ENCODE measurements around the gene NDUFS1.
"Not testable (repeated sequence)": the region's sequence is repeated elsewhere in the genome, so short reads cannot be mapped to it uniquely, and the experiment has no call there.

Gene NDUFS1

DNA sequence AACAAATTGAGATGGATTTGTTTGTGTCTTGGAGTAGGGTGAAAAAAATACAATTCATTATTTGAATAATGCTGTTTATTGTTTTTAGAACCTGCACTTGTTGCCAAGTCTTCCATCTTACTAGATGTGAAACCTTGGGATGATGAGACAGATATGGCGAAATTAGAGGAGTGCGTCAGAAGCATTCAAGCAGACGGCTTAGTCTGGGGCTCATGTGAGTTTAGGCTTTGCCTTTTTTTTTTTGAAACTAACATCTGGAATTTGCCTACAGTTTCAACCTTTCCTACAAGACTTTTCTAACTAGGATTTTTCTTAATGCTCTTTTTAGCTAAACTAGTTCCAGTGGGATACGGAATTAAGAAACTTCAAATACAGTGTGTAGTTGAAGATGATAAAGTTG lies 3.2 kb upstream of the NDUFS1 start:
- not testable (repeated sequence) for DNase-seq (ENCODE audit: low spot score)

DNA sequence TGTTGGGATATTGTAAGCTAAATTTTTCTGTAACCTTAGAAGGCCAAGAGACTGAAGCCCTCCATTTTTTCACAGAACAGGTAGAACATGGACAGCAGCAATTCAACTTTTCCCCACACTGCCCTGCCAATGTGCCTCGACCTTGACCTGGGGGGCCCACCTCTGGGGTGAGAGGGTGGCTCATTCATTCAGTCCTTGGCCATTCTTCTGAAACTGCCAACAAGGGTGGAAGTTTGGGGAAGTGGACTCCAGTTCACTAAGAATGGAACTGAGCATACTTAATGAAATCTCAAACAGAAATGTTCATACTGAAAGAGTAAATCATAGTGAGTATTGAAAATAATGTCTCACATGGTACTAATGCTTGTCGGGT lies 1.5 kb upstream of the NDUFS1 start:
- peak; percentile 20 for DNase-seq (ENCODE audit: low spot score)

- no peak for DNase-seq (ENCODE audit: low spot score)
Observed at GRCh38 chr2:206160125-206160806, 1.0 kb upstream of the NDUFS1 start.

- peak; percentile 45 for DNase-seq (ENCODE audit: low spot score)
Observed at GRCh38 chr2:206158563-206159345, 490 bp downstream of the NDUFS1 start.

GRCh38 chr2:206157014-206157413 lies 2.2 kb downstream of the NDUFS1 start:
- DNase-seq (ENCODE audit: low spot score): not testable (repeated sequence)

DNA sequence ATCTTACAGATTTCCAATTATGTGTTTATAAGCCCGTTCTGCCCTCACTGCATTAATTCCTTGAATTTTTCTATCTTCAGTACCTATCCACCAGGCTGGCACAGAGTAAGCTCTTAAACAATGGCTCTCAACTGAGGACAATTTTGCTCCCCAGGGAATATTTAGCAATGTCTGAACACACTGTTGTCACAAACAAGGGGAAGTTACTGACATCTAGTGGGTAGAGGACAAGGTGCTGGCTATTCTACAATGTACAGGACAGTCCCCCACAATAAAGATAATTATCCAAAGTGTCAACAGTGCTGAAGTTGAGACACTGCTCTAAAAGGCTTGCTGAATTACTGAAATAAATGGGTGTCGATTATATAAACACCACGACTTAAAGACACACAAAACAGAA lies 5.0 kb downstream of the NDUFS1 start:
- DNase-seq (ENCODE audit: low spot score): peak; percentile 49

DNA sequence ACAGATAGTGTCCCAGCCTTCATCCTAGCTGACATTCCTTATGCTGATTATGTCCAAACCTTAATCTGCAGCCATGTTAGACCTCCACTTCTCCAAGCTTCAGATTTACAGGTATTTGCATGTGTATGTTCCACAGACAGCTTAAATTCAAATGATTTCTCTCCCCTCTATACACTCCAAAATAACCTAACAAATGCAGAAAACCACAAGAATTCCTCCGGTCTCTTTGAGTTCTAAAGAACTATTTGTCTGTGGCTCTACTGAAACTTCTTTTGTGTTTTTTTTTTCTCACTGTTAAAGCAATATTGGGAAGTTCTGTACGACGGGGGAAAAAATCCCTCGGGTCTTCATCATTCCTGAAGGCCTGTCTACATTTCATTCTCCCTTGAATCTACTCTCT lies 8.6 kb downstream of the NDUFS1 start:
- DNase-seq (ENCODE audit: low spot score): no peak

DNA sequence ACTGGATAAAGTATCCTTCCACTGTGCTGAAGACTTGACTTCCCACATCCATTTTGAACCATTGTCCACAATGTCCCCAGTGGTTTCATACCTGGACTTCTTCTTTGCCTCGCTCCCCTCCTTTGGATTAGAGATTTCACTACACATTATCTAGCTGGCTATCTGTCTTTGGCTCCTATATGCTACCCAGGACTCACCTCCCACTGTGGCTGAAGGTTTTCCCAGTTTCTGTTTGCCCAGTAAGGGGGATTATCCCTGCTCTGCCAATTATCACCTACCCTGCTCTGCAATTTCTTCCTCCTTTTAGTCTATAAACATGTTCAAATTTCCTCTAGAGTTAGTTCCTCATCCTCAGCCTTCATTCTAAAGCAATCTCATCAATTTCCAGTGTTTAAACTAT lies 9.1 kb downstream of the NDUFS1 start:
- no peak for DNase-seq (ENCODE audit: low spot score)

DNA sequence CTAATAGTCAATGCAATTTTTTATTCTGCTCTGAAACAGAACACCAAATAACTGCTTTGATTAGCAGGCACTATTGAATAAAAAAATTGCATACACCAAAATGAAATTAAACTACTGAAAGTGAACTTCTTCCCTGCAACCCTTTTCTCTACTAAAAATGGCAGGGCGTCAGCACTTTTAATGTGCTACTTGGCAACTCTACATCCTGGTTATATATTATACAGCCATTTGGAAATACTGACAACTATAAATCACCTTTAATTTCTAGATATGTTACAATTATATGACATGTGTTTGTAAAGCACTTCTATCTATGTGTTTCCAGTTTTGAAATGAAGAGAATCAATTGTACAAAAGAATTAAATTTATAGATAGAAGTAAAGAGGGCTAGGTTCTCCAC lies 9.9 kb downstream of the NDUFS1 start:
- no peak for DNase-seq (ENCODE audit: low spot score)

DNA sequence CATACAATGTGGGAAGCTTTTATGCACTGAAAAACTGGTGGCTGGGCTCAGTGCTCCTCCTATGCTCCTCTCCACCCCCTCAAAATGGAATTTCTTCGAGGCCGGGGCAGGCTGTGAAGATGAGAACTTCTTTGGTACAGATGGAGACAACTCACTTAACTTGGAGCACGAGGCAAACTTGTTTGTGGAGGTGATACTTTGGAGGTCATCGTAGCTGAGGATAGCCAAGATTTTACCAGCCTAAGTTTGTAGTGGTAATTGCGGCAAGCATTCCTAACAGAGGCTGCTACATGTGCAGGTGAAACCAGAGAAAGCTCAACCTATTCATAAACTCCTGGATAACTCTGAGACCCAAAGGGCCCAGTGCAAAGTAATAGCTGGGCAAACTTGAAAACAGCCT lies 13.6 kb downstream of the NDUFS1 start:
- DNase-seq (ENCODE audit: low spot score): no peak

DNA sequence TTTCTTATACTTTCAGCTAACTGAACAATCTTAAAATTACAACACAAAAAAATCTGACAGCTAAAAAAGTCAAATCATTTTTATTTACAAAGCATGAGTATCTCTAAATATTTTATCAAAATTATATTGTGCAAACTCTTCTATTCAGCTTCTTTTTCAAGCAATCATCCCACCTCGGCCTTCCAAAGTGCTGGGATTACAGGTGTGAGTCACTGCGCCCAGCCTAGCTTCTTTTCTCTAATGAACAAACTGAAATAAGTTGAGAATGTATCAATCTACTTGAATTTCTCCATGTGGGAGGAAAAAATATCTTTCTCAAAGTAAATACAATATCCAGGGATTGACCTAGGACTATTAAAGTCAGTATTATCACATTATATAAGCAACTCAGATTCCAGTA lies 14.9 kb downstream of the NDUFS1 start:
- no peak for DNase-seq (ENCODE audit: low spot score)

DNA sequence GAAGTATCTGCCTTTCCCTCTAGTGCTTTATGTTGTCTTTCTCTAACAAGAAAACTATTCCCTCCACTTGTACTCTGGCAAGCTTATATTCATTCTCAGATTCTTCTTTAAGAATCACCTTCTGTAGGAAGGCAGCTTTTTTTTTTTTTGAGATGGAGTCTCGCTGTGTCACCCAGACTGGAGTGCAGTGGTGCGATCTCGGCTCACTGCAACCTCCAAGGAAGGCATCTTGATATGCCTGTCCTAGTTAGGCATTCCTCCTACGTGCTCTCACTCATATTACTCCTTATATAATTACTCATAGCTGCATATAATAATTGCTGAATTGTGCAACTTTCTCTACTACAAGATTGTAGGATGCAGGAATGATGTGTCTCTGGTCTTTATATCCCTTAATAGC lies 15.8 kb downstream of the NDUFS1 start:
- DNase-seq (ENCODE audit: low spot score): no peak

GRCh38 chr2:206127656-206128055 lies 31.6 kb downstream of the NDUFS1 start:
- DNase-seq (ENCODE audit: low spot score): peak; percentile 31

DNA sequence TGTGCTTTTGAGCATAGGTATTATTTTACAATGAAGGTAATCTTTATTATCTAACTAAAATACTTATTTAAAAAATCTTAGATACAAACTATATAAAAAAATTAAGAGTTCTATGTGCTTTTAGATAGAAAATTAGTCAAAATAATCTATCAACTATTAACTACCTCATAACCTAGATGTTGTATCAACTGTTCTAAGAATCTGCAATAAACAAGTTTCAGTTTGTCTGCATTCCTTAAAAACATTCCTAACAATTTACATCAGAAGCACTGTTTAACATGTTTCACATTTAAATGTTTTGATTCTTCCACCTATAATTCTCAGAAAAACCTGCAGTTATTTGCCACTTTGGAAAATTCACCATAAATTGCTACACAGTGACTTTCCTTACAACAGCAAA lies 33.3 kb downstream of the NDUFS1 start:
- DNase-seq (ENCODE audit: low spot score): no peak

GRCh38 chr2:206122569-206122968 lies 36.7 kb downstream of the NDUFS1 start:
- DNase-seq (ENCODE audit: low spot score): not testable (repeated sequence)

DNA sequence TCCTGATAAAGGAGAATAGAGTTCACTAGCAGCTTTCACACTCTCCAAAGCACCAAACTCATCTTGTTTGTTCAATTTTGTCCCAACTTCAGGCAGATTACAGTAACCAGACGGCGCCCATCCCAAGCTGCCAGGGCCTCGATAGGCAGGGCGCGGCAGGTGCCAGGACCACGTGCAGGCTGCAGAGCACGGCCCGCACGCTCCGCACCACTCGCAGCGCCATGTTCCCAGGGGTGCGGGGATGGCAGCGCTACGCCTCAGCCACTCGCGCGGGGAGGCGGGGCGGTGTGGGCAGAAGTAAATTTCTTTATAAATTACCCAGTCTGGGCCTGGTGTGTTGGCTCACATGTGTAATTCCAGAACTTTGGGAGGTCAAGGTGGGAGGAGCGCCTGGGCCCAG lies 43.0 kb downstream of the NDUFS1 start:
- DNase-seq (ENCODE audit: low spot score): no peak

DNA sequence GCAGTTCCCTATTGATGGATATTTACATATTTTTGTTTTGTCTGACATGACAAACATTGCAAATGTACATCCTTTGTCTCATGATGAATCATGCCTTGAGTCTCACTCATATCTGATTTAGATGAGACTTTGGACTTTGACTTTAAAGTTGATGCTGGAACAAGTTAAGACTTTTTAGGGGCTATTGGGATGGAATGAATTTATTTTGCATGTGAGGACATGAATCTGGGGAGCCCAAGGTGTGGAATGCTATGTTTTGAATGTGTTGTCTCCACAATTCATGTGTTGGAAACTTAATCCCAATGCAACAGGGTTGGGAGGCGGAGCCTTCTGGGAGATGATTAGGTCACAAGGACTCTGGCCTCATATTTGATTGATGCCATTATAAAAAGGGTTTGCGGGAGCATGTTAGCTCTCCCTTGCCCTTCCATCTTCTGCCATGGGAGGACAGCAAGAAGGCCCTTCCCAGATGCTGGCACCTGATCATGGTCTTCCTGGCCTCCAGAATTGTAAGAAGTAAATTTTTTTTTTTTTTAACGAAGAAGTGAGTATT lies 44.1 kb downstream of the NDUFS1 start:
- no peak for DNase-seq (ENCODE audit: low spot score)

DNA sequence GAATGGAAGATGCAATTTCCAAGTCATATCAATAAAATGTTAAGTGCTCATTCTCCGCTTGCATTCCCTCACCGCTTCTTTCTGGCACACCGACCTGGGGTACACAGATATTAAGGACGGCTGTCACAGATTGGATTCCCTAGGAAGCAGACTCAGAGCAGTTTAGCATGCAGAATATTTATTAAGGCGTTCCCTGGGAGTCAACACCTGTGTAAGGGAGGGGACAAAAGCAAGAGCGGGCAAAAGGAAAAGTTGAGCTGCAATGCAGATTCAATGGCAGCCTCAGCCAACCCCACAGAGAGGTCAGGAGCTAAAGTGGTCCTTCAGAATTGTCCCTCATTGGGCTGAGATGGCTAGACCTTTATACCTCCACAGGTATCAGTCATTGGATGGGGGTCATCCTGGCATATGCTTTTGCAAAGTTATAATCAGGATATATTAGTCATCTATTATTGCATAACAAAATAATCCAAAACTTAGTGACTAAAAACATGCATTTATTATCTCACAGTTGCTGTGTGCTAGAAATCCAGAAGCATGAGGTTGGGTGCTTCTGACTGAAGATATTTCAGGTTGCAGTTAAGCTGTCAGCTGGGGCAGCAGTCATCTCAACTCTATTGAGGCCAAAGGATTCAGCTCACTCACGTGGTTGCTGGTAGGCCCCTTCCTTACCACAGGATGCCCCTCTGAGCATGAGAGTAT lies 46.2 kb downstream of the NDUFS1 start:
- no peak for DNase-seq (ENCODE audit: low spot score)

GRCh38 chr2:206112108-206112507 lies 47.1 kb downstream of the NDUFS1 start:
- DNase-seq (ENCODE audit: low spot score): no peak

DNA sequence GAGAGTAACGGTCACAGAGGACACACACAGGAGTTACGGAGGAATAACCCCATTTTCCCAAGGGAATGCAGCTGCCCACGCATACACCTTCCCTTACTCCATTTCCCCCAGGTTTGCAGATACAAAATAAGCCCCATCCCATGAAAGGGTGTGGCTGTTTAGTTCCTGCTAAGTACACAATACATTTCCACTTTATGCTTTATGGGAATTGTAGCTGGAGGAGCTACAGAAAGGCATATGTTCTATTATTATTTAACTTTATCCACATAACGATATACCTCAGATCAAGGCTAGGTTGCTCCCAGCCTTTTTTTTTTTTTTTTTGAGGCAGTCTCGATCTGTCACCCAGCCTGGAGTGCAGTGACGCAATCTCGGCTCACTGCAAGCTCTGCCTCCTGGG lies 50.5 kb downstream of the NDUFS1 start:
- no peak for DNase-seq (ENCODE audit: low spot score)

DNA sequence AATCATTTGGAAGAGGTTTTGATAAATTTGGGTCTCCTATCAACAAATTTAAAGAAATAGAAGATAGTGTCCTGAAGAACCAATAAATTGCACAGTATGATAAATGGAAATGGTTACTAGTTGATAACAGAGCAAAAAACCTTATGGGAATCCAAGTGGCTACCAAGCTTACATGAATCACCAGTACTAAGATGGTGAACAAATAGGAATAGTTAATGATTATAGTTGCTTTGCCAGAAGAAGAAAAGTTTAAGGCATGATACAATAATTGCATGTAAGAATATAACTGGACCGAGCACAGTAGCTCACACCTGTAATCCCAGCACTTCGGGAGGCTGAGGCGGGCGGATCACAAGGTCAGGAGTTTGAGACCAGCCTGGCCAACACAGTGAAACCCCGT lies 53.7 kb downstream of the NDUFS1 start:
- DNase-seq (ENCODE audit: low spot score): no peak

- DNase-seq (ENCODE audit: low spot score): no peak
Observed at GRCh38 chr2:206105038-206105437, 54.2 kb downstream of the NDUFS1 start.

GRCh38 chr2:206098872-206099271 lies 60.4 kb downstream of the NDUFS1 start:
- not testable (repeated sequence) for DNase-seq (ENCODE audit: low spot score)

Measured in NAMALWA (cell line).